Cerebellar nuclear complex (tissue), 1 donor: ENCODE measurements around the gene GPD1.
"Not testable (repeated sequence)": the region's sequence is repeated elsewhere in the genome, so short reads cannot be mapped to it uniquely, and the experiment has no call there.

ENCODE experiments used
- DNase-seq, 2 experiments: peaks; one replicate each; lab custom pipeline; 2025; lab: John Stamatoyannopoulos, UW

The GPD1 gene

GRCh38 chr12:50073712-50074111 is 30.1 kb upstream of the GPD1 start:
- no peak for DNase-seq

- DNase-seq = peak; percentile 15 to 32
Measured at GRCh38 chr12:50074936-50075807, 28.6 kb upstream of the GPD1 start.

- no peak for DNase-seq
Measured at GRCh38 chr12:50075808-50076170, 28.0 kb upstream of the GPD1 start.

GRCh38 chr12:50077099-50077498 is 26.7 kb upstream of the GPD1 start:
- DNase-seq = no peak

- DNase-seq = no peak
Measured at GRCh38 chr12:50078281-50078680, 25.5 kb upstream of the GPD1 start.

- no peak for DNase-seq
Measured at GRCh38 chr12:50079771-50080170, 24.0 kb upstream of the GPD1 start.

GRCh38 chr12:50081096-50081808 is 22.6 kb upstream of the GPD1 start:
- DNase-seq = no peak

- DNase-seq = no peak
Measured at GRCh38 chr12:50082644-50083043, 21.2 kb upstream of the GPD1 start.

GRCh38 chr12:50083301-50083700 is 20.5 kb upstream of the GPD1 start:
- no peak for DNase-seq

GRCh38 chr12:50084409-50084774 is 19.4 kb upstream of the GPD1 start:
- DNase-seq = not testable (repeated sequence)

GRCh38 chr12:50084775-50085614 is 18.8 kb upstream of the GPD1 start, which contains the start of gene SMARCD1:
TSS of gene SMARCD1 (plus strand) at chr12:50085342. CDS start at chr12:50085370, 28 bp downstream.
- peak; percentile 51 to 75 for DNase-seq

GRCh38 chr12:50085615-50086072 is 18.2 kb upstream of the GPD1 start:
- no peak for DNase-seq

GRCh38 chr12:50086148-50086547 is 17.7 kb upstream of the GPD1 start:
- DNase-seq = no peak

GRCh38 chr12:50087151-50087550 is 16.7 kb upstream of the GPD1 start:
- DNase-seq = no peak

- no peak for DNase-seq
Measured at GRCh38 chr12:50087995-50088394, 15.8 kb upstream of the GPD1 start.

GRCh38 chr12:50088577-50089335 is 15.1 kb upstream of the GPD1 start:
- DNase-seq = peak in 1 of 2 experiments; percentile 38

GRCh38 chr12:50089730-50090129 is 14.1 kb upstream of the GPD1 start:
- DNase-seq = no peak

GRCh38 chr12:50090391-50090790 is 13.4 kb upstream of the GPD1 start:
- no peak for DNase-seq

GRCh38 chr12:50097952-50098351 is 5.9 kb upstream of the GPD1 start:
- DNase-seq = no peak

GRCh38 chr12:50099302-50100008 is 4.4 kb upstream of the GPD1 start:
- no peak for DNase-seq

GRCh38 chr12:50100561-50100960 is 3.2 kb upstream of the GPD1 start:
- DNase-seq = no peak
